Measurements from ENCODE around the gene PPP1CA.

The PPP1CA gene

GRCh38 chr11:67373648-67374570 lies 27.7 kb downstream of the PPP1CA start:
- Histone ChIP-seq H3K27ac (peak overlapping the region; percentile 53; the same call in 1 of the 2 replicates), H3K9me3 (ENCODE audit: severe bottlenecking) (no peaks in the 10 kb centered on the region), H3K36me3 (no peaks in the 10 kb centered on the region), H3K4me3 (ENCODE audit: low read depth, low read length) (peak overlapping the region; percentile 57), H3K27me3 (ENCODE audit: insufficient read depth, low read depth, severe bottlenecking) (no peaks in the 10 kb centered on the region)
- peak; percentile 77 for TF ChIP-seq CTCF (IDR thresholded peaks at IDR 0.05; ENCODE audit: low read depth, low read length)
- peak; percentile 79 for DNase-seq

- TF ChIP-seq CTCF (IDR thresholded peaks at IDR 0.05; ENCODE audit: low read depth, low read length): no peak
- H3K27ac ChIP-seq: peak within 1 kb of the TSS; percentile 53
- no peaks in the 10 kb centered on the region for H3K27me3 ChIP-seq (ENCODE audit: insufficient read depth, low read depth, severe bottlenecking)
Observed at GRCh38 chr11:67372993-67373647, 28.5 kb downstream of the PPP1CA start, which contains the start of gene CLCF1. TSS of gene CLCF1 (minus strand) at chr11:67373598. CDS start at chr11:67373539, 59 bp downstream.

DNA sequence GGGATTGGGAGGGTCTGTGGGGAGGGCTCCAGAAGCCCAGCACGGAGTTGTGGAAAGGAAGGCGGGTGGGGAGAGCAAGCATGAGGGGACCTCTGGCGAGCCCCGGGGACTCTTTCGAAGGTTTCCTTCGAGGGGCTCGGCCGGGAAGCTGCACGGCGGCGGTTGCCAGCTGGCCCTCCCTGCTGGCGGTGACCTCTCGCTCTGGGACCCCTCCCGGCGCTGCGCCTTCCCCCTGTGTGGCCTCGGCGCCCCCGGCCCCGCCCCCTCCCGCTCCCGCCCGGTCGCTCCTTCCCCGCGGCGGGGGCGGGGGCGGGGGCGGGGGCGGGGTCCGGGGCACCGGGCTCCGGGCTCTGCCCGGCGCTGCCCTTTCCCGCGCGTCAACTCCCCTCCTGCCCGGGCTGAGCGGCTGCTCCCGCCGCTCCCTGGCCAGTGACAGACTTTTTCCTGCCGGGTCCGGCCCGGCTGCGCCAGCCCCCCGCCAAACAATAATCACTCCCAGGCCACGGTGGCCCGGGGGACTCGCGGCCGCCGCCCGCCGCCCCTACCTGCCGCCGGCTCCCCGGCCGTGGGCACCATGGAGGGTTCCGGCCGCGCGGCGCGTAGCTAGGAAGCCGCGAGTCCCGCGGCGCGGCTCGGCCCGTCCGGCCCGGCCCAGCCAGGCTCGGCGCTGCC lies 29.2 kb downstream of the PPP1CA start:
- H3K27me3 ChIP-seq (ENCODE audit: insufficient read depth, low read depth, severe bottlenecking): no peaks in the 10 kb centered on the region
- H3K27ac ChIP-seq: peak overlapping the region; percentile 53
- no peaks in the 10 kb centered on the region for H3K9me3 ChIP-seq (ENCODE audit: severe bottlenecking)
- TF ChIP-seq CTCF (IDR thresholded peaks at IDR 0.05; ENCODE audit: low read depth, low read length): no peak
- H3K4me3 ChIP-seq (ENCODE audit: low read depth, low read length): peak overlapping the region; percentile 57
- peak; percentile 59 for DNase-seq
- no peaks in the 10 kb centered on the region for H3K36me3 ChIP-seq

More at GRCh38 chr11:67372993-67373647, 28.5 kb downstream of the PPP1CA start, which contains the start of gene CLCF1:
- Histone ChIP-seq H3K4me3 (ENCODE audit: low read depth, low read length) (peak within 1 kb of the TSS; percentile 57), H3K36me3 (no peaks in the 10 kb centered on the region), H3K9me3 (ENCODE audit: severe bottlenecking) (no peaks in the 10 kb centered on the region)
- DNase-seq: peak; percentile 68

- no peak for TF ChIP-seq CTCF (IDR thresholded peaks at IDR 0.05; ENCODE audit: low read depth, low read length)
- Histone ChIP-seq H3K36me3 (no peaks in the 10 kb centered on the region), H3K27ac (no peak overlapping the region; the same call in 1 of the 2 replicates), H3K27me3 (ENCODE audit: insufficient read depth, low read depth, severe bottlenecking) (no peaks in the 10 kb centered on the region), H3K9me3 (ENCODE audit: severe bottlenecking) (no peaks in the 10 kb centered on the region), H3K4me3 (ENCODE audit: low read depth, low read length) (peak overlapping the region; percentile 26)
- no peak for DNase-seq
Observed at GRCh38 chr11:67371911-67372320, 29.7 kb downstream of the PPP1CA start.

- DNase-seq: peak; percentile 62
- Histone ChIP-seq H3K36me3 (no peaks in the 10 kb centered on the region), H3K9me3 (ENCODE audit: severe bottlenecking) (no peaks in the 10 kb centered on the region), H3K27me3 (ENCODE audit: insufficient read depth, low read depth, severe bottlenecking) (no peaks in the 10 kb centered on the region), H3K4me3 (ENCODE audit: low read depth, low read length) (no peak overlapping the region), H3K27ac (no peak overlapping the region)
- TF ChIP-seq CTCF (IDR thresholded peaks at IDR 0.05; ENCODE audit: low read depth, low read length): peak; percentile 61
Observed at GRCh38 chr11:67371189-67371910, 30.3 kb downstream of the PPP1CA start.

Data from WERI-Rb-1 (cell line).